ENCODE results near the gene NSD1.

DNA sequence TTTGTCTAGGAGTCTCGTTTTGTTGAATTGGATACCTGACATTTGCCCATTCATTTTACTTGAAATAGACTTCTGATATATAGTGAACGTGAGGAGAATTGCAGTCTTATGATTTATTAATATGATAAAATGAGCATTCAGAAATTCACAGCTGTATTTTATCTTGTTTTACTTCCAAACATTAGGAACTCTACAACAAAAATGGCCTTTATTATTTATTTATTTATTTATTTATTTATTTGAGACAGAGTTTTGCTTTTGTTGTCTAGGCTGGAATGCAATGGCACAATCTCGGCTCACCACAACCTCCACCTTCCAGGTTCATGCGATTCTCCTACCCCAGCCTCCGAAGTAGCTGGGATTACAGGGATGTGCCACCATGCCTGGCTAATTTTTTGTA, 108.7 kb downstream of the NSD1 start:
- TF ChIP-seq, protein P1, sequence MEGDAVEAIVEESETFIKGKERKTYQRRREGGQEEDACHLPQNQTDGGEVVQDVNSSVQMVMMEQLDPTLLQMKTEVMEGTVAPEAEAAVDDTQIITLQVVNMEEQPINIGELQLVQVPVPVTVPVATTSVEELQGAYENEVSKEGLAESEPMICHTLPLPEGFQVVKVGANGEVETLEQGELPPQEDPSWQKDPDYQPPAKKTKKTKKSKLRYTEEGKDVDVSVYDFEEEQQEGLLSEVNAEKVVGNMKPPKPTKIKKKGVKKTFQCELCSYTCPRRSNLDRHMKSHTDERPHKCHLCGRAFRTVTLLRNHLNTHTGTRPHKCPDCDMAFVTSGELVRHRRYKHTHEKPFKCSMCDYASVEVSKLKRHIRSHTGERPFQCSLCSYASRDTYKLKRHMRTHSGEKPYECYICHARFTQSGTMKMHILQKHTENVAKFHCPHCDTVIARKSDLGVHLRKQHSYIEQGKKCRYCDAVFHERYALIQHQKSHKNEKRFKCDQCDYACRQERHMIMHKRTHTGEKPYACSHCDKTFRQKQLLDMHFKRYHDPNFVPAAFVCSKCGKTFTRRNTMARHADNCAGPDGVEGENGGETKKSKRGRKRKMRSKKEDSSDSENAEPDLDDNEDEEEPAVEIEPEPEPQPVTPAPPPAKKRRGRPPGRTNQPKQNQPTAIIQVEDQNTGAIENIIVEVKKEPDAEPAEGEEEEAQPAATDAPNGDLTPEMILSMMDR (conservative IDR thresholded peaks at IDR 0.05; ENCODE audit: low read depth, low read length), result no peak
- TF ChIP-seq MAFK (IDR thresholded peaks at IDR 0.05; ENCODE audit: low read depth, low read length) (no peak), SMC3 (IDR thresholded peaks at IDR 0.05; ENCODE audit: low read depth, low read length) (no peak), POLR2A (IDR thresholded peaks at IDR 0.05; ENCODE audit: low read depth, low read length) (no peak), RAD21 (IDR thresholded peaks at IDR 0.05; ENCODE audit: low read length) (no peak), MAZ (IDR thresholded peaks at IDR 0.05; ENCODE audit: borderline replicate concordance, low read depth, low read length) (no peak), CHD1 (IDR thresholded peaks at IDR 0.05; ENCODE audit: low read depth, low read length) (no peak)
- TF ChIP-seq, protein P2, sequence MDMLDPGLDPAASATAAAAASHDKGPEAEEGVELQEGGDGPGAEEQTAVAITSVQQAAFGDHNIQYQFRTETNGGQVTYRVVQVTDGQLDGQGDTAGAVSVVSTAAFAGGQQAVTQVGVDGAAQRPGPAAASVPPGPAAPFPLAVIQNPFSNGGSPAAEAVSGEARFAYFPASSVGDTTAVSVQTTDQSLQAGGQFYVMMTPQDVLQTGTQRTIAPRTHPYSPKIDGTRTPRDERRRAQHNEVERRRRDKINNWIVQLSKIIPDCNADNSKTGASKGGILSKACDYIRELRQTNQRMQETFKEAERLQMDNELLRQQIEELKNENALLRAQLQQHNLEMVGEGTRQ (IDR thresholded peaks at IDR 0.05; ENCODE audit: low read depth, low read length), result no peak

Data from IMR-90 (cell line).